Measurements from ENCODE around the gene HSDL2.

DNA sequence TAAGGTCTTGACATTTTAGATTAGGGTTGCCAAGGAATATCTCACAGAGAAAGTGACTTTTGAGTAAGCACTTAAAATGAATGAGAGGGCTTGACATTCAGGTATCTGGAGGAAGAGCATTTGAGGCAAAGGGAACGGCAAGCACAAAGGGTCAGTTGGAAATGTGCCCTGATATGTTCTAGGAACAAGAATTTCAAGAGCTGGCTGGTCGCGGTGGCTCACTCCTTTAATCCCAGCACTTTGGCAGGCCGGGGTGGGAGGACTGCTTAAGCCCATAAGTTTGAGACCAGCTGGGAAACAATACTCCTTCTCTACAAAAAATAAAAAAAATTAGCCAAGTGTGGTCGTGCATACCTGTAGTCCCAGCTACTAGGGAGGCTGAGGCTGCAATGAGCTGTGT, 123.3 kb downstream of the HSDL2 start:
- TF ChIP-seq, protein P1, sequence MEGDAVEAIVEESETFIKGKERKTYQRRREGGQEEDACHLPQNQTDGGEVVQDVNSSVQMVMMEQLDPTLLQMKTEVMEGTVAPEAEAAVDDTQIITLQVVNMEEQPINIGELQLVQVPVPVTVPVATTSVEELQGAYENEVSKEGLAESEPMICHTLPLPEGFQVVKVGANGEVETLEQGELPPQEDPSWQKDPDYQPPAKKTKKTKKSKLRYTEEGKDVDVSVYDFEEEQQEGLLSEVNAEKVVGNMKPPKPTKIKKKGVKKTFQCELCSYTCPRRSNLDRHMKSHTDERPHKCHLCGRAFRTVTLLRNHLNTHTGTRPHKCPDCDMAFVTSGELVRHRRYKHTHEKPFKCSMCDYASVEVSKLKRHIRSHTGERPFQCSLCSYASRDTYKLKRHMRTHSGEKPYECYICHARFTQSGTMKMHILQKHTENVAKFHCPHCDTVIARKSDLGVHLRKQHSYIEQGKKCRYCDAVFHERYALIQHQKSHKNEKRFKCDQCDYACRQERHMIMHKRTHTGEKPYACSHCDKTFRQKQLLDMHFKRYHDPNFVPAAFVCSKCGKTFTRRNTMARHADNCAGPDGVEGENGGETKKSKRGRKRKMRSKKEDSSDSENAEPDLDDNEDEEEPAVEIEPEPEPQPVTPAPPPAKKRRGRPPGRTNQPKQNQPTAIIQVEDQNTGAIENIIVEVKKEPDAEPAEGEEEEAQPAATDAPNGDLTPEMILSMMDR (IDR thresholded peaks at IDR 0.05; ENCODE audit: insufficient read depth, low read depth, low read length), result no peak
- no peak for TF ChIP-seq EZH2 (IDR thresholded peaks at IDR 0.05; ENCODE audit: insufficient read depth, low read length)
